Measurements from ENCODE around the gene CIB4. TPM values are rescaled to one million over a fixed set of nuclear protein-coding genes. Genes with fewer than 3 reads are reported as not detected.

The CIB4 gene
- total and polyA plus RNA-seq, 2 of the 13 experiments (the other 11 are each of a cell fraction or from before 2014, with no cell fraction given), result not detected

DNA sequence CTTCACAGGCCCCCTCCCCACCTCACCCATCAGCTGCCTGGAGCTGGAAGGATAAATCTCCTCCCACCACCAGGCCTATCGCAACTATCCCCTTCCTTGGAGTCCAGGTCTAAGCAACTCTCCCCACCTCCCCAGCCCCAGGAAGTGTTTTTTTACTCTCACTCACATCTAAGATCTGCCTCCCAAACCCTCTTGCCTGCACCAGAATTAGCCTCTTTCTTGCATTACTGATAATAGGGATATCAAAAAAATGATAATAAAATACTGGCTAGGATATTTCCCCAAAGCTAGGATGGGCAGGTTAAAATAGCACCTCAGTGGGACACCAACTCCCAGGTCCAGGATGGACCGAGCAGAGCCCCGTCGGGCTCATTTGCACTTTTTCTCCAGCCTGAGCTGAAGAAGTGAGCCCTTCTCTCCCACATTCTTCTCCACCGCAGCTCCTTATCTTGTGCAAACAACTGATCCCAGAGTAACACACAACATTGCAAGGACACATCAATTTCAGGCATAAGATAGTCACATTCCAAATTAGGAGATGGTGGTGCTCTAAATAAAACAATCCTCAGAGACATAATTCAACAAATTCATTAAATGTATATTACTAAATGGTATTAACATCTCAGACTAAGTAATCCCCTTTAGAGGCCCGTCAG is 17.7 kb upstream of the CIB4 start:
- POLR2A ChIA-PET, result no interaction called here
- H3K79me2 ChIP-seq (ENCODE audit: insufficient read depth, low read length), result no peaks in the 10 kb centered on the region
- no peaks in the 10 kb centered on the region for H3K9me3 ChIP-seq (ENCODE audit: low read length)
- ATAC-seq, result no peak
- H3K27me3 ChIP-seq (ENCODE audit: control insufficient read depth in 1 of 2, insufficient read depth in 2 of 2, low read length in 2 of 2), result peaks cover 0 to 22% of the 10 kb centered on the region in 2 experiments; a peak in 3 of 5 replicates
- FAIRE-seq, result no peak
- H4K20me1 ChIP-seq (ENCODE audit: insufficient read depth, low read length), result no peaks in the 10 kb centered on the region
- no peak overlapping the region for H3K27ac ChIP-seq (ENCODE audit: extremely low read length, insufficient read depth, low read length)
- 18% methylated on average over 6 of the region's 6 CpGs for WGBS (ENCODE audit: low lambda C conversion rate)
- in situ Hi-C loops (cut with HindIII; ENCODE audit: extremely low pct_ligation_motif_present, low pct_unique_long_range_greater_than_20kb), result no loop called here
- no peak overlapping the region for H3K4me2 ChIP-seq (ENCODE audit: low read depth, low read length)
- intact Hi-C loops (cut with micrococcal nuclease; ENCODE audit: unreplicated experiment), result no loop called here
- H3K9ac ChIP-seq (ENCODE audit: insufficient read depth, low read depth, low read length), result no peak overlapping the region
- H3K4me1 ChIP-seq (ENCODE audit: insufficient read depth, low read length), result no peaks in the 10 kb centered on the region
- H3K36me3 ChIP-seq (replicated peaks in 1 of 2; ENCODE audit: control insufficient read depth in 1 of 2, insufficient read depth in 2 of 2, low read length in 2 of 2), result no peaks in the 10 kb centered on the region
- CTCF ChIA-PET (ENCODE audit: low intra/inter-chr PET ratio, low total read pairs), result no interaction called here
- no peak overlapping the region for H3K4me3 ChIP-seq (replicated peaks in 1 of 3; ENCODE audit: insufficient read depth in 1 of 3, low read depth in 2 of 3, low read length in 3 of 3)
- BruUV-seq (replicated peaks), result no TSS peak
- DNase-seq (ENCODE audit: low spot score), result no peak
- H2AFZ ChIP-seq (ENCODE audit: low read length), result no peak overlapping the region
- TF ChIP-seq POLR2A (IDR thresholded peaks at IDR 0.05; ENCODE audit: insufficient read depth in 1 of 2, low read depth in 2 of 2, low read length in 2 of 2) (no peak), RORA (CRISPR knock-in tag; IDR thresholded peaks at IDR 0.05) (no peak), ATM (IDR thresholded peaks at IDR 0.05; ENCODE audit: borderline replicate concordance) (no peak), ZNF567 (CRISPR knock-in tag; IDR thresholded peaks at IDR 0.05; ENCODE audit: borderline replicate concordance) (no peak), ZNF781 (CRISPR knock-in tag; IDR thresholded peaks at IDR 0.05; ENCODE audit: borderline replicate concordance, not compliant biosample characterization) (no peak), HHEX (CRISPR knock-in tag; IDR thresholded peaks at IDR 0.05) (no peak), CBX2 (IDR thresholded peaks at IDR 0.05; ENCODE audit: low read depth, low read length) (no peak), CBX2 (CRISPR knock-in tag; IDR thresholded peaks at IDR 0.05; ENCODE audit: low read depth) (no peak), MLLT10 (CRISPR knock-in tag; IDR thresholded peaks at IDR 0.05) (no peak), ZBTB3 (CRISPR knock-in tag; IDR thresholded peaks at IDR 0.05; ENCODE audit: borderline replicate concordance, low read depth) (no peak), THAP11 (CRISPR knock-in tag; IDR thresholded peaks at IDR 0.05) (no peak), ZSCAN25 (CRISPR knock-in tag; IDR thresholded peaks at IDR 0.05) (no peak)
- TF ChIP-seq, protein P1, sequence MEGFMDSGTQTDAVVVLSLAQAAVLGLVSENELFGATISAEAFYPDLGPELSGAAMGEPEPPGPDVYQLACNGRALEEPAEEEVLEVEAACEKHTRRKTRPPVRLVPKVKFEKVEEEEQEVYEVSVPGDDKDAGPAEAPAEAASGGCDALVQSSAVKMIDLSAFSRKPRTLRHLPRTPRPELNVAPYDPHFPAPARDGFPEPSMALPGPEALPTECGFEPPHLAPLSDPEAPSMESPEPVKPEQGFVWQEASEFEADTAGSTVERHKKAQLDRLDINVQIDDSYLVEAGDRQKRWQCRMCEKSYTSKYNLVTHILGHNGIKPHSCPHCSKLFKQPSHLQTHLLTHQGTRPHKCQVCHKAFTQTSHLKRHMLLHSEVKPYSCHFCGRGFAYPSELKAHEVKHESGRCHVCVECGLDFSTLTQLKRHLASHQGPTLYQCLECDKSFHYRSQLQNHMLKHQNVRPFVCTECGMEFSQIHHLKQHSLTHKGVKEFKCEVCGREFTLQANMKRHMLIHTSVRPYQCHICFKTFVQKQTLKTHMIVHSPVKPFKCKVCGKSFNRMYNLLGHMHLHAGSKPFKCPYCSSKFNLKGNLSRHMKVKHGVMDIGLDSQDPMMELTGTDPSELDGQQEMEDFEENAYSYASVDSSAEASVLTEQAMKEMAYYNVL (CRISPR knock-in tag; IDR thresholded peaks at IDR 0.05; ENCODE audit: borderline replicate concordance), result no peak
- TF ChIP-seq, protein P2, sequence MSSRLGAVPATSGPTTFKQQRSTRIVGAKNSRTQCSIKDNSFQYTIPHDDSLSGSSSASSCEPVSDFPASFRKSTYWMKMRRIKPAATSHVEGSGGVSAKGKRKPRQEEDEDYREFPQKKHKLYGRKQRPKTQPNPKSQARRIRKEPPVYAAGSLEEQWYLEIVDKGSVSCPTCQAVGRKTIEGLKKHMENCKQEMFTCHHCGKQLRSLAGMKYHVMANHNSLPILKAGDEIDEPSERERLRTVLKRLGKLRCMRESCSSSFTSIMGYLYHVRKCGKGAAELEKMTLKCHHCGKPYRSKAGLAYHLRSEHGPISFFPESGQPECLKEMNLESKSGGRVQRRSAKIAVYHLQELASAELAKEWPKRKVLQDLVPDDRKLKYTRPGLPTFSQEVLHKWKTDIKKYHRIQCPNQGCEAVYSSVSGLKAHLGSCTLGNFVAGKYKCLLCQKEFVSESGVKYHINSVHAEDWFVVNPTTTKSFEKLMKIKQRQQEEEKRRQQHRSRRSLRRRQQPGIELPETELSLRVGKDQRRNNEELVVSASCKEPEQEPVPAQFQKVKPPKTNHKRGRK (CRISPR knock-in tag; IDR thresholded peaks at IDR 0.05), result no peak
- TF ChIP-seq, protein P3, sequence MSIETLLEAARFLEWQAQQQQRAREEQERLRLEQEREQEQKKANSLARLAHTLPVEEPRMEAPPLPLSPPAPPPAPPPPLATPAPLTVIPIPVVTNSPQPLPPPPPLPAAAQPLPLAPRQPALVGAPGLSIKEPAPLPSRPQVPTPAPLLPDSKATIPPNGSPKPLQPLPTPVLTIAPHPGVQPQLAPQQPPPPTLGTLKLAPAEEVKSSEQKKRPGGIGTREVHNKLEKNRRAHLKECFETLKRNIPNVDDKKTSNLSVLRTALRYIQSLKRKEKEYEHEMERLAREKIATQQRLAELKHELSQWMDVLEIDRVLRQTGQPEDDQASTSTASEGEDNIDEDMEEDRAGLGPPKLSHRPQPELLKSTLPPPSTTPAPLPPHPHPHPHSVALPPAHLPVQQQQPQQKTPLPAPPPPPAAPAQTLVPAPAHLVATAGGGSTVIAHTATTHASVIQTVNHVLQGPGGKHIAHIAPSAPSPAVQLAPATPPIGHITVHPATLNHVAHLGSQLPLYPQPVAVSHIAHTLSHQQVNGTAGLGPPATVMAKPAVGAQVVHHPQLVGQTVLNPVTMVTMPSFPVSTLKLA (IDR thresholded peaks at IDR 0.05), result no peak
- TF ChIP-seq, protein P4, sequence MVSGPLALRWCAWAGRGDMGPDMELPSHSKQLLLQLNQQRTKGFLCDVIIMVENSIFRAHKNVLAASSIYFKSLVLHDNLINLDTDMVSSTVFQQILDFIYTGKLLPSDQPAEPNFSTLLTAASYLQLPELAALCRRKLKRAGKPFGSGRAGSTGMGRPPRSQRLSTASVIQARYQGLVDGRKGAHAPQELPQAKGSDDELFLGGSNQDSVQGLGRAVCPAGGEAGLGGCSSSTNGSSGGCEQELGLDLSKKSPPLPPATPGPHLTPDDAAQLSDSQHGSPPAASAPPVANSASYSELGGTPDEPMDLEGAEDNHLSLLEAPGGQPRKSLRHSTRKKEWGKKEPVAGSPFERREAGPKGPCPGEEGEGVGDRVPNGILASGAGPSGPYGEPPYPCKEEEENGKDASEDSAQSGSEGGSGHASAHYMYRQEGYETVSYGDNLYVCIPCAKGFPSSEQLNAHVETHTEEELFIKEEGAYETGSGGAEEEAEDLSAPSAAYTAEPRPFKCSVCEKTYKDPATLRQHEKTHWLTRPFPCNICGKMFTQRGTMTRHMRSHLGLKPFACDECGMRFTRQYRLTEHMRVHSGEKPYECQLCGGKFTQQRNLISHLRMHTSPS (CRISPR knock-in tag; IDR thresholded peaks at IDR 0.05; ENCODE audit: low read depth), result no peak
- TF ChIP-seq, protein P5, sequence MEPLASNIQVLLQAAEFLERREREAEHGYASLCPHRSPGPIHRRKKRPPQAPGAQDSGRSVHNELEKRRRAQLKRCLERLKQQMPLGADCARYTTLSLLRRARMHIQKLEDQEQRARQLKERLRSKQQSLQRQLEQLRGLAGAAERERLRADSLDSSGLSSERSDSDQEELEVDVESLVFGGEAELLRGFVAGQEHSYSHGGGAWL (CRISPR knock-in tag; IDR thresholded peaks at IDR 0.05), result no peak

Data from HepG2 (cell line).